Measurements from ENCODE around the gene RDH5.

- TF ChIP-seq POLR2A (IDR thresholded peaks at IDR 0.05) (no peak), CTCF (IDR thresholded peaks at IDR 0.05) (peak; percentile 49 to 87 (median 66))
Observed at GRCh38 chr12:55736780-55737580, 16.8 kb downstream of the RDH5 start.
